ENCODE measurements around the gene OLAH. TPM values are rescaled to one million over a fixed set of nuclear protein-coding genes. Genes with fewer than 3 reads are reported as not detected.

Gene OLAH
- total RNA-seq, 1 donor from 2014 or later, result 4.9 TPM

- no peak overlapping the region for H3K27ac ChIP-seq
- no peak for DNase-seq (ENCODE audit: extremely low spot score in 2 of 2)
- no peaks in the 10 kb centered on the region for H3K27me3 ChIP-seq
- intact Hi-C loops (cut with DNase I), result no loop called here
- no peaks in the 10 kb centered on the region for H3K36me3 ChIP-seq
- no peak overlapping the region for H3K4me3 ChIP-seq
- no peaks in the 10 kb centered on the region for H3K9me3 ChIP-seq
- no peaks in the 10 kb centered on the region for H3K4me1 ChIP-seq
- TF ChIP-seq POLR2A (IDR thresholded peaks at IDR 0.05), result no peak
- TF ChIP-seq CTCF (IDR thresholded peaks at IDR 0.05), result no peak
- no peak for TF ChIP-seq POLR2AphosphoS5 (IDR thresholded peaks at IDR 0.05; ENCODE audit: insufficient read depth in 1 of 2, low read depth in 1 of 2)
Measured at GRCh38 chr10:15072358-15072757, 28.6 kb downstream of the OLAH start.

DNA sequence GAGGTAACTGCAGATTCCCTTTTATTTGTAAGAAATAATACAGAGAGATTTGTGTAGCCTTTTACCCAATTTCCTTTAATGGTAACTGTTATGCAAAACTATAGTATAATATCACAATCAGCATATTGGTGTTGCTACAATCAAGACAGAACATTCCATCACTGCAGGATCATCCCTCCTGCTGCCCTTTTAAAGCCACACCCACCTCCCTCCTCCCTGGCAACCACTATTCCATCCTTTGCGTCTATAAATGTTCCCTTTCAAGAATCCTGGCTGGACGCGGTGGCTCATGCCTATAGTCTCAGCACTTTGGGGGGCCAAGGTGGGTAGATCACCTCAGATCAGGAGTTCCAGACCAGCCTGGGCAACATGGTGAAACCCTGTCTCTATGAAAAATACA, 31.7 kb downstream of the OLAH start:
- H3K9me3 ChIP-seq, result no peaks in the 10 kb centered on the region
- no peak overlapping the region for H3K27ac ChIP-seq
- intact Hi-C loops (cut with DNase I), result no loop called here
- no peak for DNase-seq (ENCODE audit: extremely low spot score in 2 of 2)
- no peaks in the 10 kb centered on the region for H3K4me1 ChIP-seq
- no peaks in the 10 kb centered on the region for H3K36me3 ChIP-seq
- H3K27me3 ChIP-seq, result no peaks in the 10 kb centered on the region
- no peak for TF ChIP-seq CTCF (IDR thresholded peaks at IDR 0.05)
- TF ChIP-seq POLR2AphosphoS5 (IDR thresholded peaks at IDR 0.05; ENCODE audit: insufficient read depth in 1 of 2, low read depth in 1 of 2), result no peak
- TF ChIP-seq POLR2A (IDR thresholded peaks at IDR 0.05), result no peak
- H3K4me3 ChIP-seq, result no peak overlapping the region

DNA sequence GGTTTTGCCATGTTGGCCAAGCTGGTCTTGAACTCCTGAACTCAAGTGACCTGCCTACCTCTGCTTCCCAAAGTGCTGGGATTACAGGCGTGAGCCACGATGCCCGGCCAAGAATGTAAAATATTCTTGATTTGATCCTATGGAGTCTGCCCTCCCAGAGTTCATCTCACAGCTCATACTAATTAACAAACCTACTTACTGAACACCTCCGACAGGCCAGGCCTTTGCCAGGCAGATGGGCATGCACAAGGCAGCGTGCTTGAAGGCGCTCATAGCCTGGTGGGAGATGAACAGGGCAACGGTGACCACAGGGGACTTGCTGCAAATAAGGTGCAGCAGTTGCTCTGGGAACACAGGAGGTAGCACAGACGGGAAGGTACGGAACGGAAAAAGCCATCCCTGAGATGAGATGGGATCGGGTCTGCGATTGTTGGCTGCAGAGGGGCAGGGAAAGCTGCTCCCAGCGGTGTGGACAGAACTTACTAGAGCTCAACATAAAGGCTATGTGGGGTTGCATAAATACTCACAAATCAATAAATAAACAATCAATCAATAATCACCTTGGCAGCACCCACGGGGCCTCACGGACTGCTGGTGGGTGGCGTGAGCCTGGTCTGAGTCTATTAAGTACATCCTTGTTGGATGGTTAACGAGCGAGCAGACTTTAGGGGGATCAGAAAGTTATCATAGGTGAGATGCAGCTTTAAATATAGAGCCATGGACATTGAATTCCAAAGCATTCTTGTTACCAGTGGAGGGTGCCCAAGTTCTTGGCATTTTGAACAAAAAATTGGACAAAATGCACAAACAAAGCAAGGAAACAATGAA, 40.1 kb downstream of the OLAH start:
- intact Hi-C loops (cut with DNase I), result no loop called here
- no peak for DNase-seq (ENCODE audit: extremely low spot score in 2 of 2)
- peak overlapping the region; percentile 30 for H3K27ac ChIP-seq
- H3K4me3 ChIP-seq, result peak overlapping the region; percentile 38 to 54
- no peaks in the 10 kb centered on the region for H3K36me3 ChIP-seq
- TF ChIP-seq CTCF (IDR thresholded peaks at IDR 0.05), result no peak
- no peak for TF ChIP-seq POLR2A (IDR thresholded peaks at IDR 0.05)
- no peak for TF ChIP-seq POLR2AphosphoS5 (IDR thresholded peaks at IDR 0.05; ENCODE audit: insufficient read depth in 1 of 2, low read depth in 1 of 2)
- H3K27me3 ChIP-seq, result no peaks in the 10 kb centered on the region
- no peaks in the 10 kb centered on the region for H3K9me3 ChIP-seq
- peaks cover 18% of the 10 kb centered on the region for H3K4me1 ChIP-seq

DNA sequence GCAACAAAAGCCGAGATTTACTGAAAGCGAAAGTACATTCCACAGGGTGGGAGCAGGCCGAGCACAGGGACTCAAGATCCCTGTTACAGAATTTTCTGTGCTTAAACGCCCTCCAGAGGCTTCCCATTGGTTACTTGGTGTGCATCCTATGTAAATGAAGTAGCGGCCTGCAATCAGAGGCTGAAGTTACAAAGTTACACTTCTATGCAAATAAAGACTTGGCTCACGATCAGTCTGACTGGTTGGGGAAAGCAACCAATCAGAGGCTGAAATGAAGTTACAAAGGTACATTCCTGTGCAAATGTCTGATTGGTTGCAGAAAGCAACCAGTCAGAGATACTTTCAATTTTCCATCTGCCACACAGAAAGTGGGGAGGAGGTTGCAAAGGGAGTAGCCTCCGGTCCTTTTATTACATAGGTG, 40.8 kb downstream of the OLAH start:
- H3K4me3 ChIP-seq, result peak overlapping the region; percentile 38 to 54
- H3K4me1 ChIP-seq, result peaks cover 18% of the 10 kb centered on the region
- H3K36me3 ChIP-seq, result no peaks in the 10 kb centered on the region
- peak overlapping the region; percentile 30 for H3K27ac ChIP-seq
- intact Hi-C loops (cut with DNase I), result no loop called here
- no peak for TF ChIP-seq CTCF (IDR thresholded peaks at IDR 0.05)
- peak in 1 of 2 donors; percentile 62 for TF ChIP-seq POLR2AphosphoS5 (IDR thresholded peaks at IDR 0.05; ENCODE audit: insufficient read depth in 1 of 2, low read depth in 1 of 2)
- TF ChIP-seq POLR2A (IDR thresholded peaks at IDR 0.05), result no peak
- no peaks in the 10 kb centered on the region for H3K27me3 ChIP-seq
- DNase-seq (ENCODE audit: extremely low spot score in 2 of 2), result no peak
- no peaks in the 10 kb centered on the region for H3K9me3 ChIP-seq
